ENCODE measurements around the gene RNF130.
A peak's percentile ranks its signal among the peaks of the same experiment; 100 is the strongest.

Gene RNF130

DNA sequence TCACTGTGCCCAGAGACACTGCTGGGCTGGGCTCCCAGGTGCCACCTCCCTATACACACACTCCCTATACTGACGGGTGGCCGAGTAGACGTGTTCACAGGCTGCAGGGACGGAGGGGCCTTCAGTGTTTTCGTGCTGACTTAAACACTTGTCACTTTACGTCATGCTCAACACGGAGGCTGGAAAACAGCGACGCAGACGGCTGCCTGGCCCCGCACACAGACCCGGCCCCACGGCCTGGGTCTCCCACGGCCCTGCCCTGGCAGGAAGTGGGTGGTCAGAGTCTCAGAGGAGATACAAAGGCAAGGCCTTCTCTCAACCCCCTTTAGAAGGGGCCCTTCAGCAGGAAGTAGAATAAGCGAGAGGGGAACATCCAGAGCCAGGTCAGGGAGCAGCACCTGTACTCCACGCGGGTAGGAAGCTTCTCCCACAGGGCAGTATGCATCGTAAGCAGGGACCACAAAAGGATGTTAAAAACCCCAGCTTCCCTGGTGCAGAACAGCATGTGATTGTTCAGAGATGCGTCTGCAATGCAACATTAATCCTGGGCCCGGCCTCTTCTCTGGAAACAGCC lies 152.0 kb downstream of the RNF130 start:
- DNase-seq (ENCODE audit: low read depth in 2 of 3, low spot score in 2 of 3), result no peak

GRCh38 chr5:179918742-179919486 lies 152.6 kb downstream of the RNF130 start:
- DNase-seq (ENCODE audit: low read depth in 2 of 3, low spot score in 2 of 3), result no peak

- no peak for DNase-seq (ENCODE audit: low read depth in 2 of 3, low spot score in 2 of 3)
Measured at GRCh38 chr5:179916523-179916922, 155.0 kb downstream of the RNF130 start.

- no peak for DNase-seq (ENCODE audit: low read depth in 2 of 3, low spot score in 2 of 3)
Measured at GRCh38 chr5:179915406-179915935, 156.1 kb downstream of the RNF130 start.

DNA sequence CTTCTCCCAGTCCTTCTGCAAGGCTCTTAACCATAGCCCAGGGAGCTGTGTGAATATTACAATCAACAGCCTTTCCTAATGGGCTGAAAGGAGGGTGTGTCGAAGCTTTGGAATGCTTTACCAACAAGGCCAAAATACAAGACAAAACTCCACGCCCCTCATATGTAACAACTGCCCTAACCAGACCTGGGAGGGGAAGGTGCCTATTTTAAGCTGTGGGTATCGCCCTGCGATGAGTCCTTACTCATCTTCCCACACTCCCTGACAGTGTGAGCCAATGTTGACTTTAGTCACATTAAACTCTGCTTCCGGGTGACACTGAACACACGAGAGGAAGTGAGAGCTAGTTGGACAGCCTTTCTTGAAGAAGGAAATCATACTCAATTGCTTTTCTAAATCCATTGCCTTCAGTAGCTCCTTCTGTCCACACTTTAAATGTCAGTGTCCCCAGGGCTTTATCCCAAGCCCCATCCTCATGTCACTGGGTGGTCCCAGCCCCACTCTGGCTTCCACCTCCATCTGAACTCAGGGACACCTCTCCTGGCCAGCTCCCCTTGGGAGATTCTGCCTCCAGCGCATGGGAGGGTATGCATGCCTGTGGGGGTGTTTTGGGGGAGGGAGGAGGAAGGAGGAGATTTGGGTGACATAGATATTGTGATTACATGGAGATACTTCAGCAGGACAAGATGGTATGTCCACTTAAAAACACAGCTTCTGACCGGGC lies 157.4 kb downstream of the RNF130 start:
- no peak for DNase-seq (ENCODE audit: low read depth in 2 of 3, low spot score in 2 of 3)

DNA sequence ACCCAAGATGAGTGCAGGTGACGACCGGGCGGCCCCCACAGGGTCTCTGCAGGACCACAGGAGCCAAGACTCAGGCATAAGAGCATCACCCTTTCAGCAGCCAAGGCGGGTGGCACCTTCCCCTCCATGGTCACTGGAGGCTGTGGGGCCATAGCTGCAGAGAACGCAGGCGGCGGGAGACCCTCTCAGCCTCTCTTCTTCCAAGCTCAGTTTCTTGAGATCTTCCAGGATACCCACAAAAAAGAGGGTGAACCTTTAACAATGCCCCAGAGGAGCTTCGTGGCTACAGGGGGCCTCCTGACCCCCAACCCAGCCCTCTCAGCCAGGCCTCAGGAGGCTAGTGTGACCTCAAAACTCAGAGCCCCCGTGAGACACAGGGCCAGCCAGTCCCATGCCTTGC lies 158.1 kb downstream of the RNF130 start:
- no peak for DNase-seq (ENCODE audit: low read depth in 2 of 3, low spot score in 2 of 3)

GRCh38 chr5:179912951-179913350 lies 158.6 kb downstream of the RNF130 start:
- DNase-seq (ENCODE audit: low read depth in 2 of 3, low spot score in 2 of 3), result no peak

DNA sequence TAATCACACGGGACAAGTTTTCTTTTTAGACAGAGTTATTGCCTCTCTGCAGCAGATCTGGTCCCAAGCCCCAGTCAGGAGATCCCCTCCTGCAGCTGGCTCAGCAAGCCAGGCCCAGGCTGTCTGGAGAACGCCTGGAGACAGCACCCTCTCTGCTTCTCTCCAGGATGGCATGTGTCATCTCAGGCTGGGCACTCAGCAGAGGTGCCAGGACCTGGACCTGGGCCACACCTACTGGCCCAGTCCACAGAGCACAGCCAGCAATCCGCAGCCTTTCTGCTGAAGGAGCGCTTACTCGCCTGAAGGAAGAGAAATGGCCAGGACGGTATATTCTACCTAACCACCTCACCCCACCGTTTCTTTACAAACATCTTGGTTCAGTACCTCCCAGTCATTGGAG lies 159.2 kb downstream of the RNF130 start:
- no peak for DNase-seq (ENCODE audit: low read depth in 2 of 3, low spot score in 2 of 3)

- no peak for DNase-seq (ENCODE audit: low read depth in 2 of 3, low spot score in 2 of 3)
Measured at GRCh38 chr5:179909224-179909623, 162.3 kb downstream of the RNF130 start.

DNA sequence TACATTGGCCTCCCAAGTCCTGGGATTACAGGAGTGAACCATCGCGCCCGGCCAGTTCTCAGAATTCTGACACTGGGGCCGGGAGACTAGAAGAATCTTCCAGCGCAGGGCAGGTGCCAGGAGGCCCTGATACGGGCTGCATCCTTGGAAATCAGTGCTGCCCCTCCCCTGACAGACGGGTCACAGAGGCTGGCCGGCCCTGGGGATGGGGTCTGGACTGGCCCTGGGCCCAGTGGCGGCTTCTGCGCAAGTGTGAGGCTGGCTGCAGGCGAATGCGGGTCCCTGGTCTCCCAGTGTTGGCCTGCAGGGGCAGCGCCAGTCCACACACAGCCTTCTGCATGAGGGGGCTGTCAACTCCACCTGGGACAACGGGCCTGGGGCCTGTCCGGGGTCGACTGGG lies 163.0 kb downstream of the RNF130 start:
- no peak for DNase-seq (ENCODE audit: low read depth in 2 of 3, low spot score in 2 of 3)

DNA sequence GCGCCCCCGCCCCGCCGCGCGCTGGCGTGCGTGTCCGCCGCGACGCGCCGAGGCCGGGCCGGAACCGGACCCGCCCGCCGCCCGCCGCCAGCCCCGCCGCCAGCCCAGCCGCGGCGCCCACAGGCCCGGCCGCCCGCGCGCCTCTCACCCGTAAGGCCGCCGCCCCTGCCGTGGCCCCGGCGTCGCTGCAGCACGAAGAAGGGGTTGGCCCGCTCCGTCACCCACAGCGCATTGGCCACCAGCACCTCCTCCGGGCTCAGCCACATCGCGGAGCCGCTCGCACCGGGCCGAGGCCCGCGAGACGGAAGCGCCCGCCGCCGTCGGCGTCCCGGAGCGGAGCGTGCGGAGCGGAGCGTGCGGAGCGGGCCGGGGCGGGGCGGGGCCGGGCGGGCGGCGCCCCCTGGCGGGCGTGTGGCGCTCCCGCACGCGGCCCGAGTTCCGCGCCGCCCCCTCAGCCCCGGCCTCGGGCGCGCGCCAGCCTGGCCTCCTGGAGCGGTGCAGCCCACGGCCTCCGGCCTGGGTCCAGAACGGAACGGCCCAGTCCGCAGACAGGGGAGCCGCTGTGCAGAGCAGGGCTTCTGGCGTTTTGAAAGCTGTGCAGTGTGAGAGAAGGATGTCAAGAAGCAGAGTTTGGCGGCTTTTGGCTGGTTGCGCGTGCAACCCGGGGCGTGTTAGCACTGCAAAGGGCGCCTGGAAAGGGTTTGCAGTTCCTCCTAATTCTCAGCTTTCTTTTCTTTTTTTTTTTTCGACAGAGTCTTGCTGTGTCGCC lies 163.8 kb downstream of the RNF130 start, which contains the start of gene TBC1D9B:
TBC1D9B (minus strand) TSS at position 342 of the 769 bp plus-strand sequence; CDS start at position 266, 76 bp downstream.
- peak; percentile 35 to 40 (median 39) for DNase-seq (ENCODE audit: low read depth in 2 of 3, low spot score in 2 of 3)

- peak in 1 of 3 experiments; percentile 23 for DNase-seq (ENCODE audit: low read depth in 2 of 3, low spot score in 2 of 3)
Measured at GRCh38 chr5:179906795-179907555, 164.6 kb downstream of the RNF130 start.

GRCh38 chr5:179906294-179906794 lies 165.2 kb downstream of the RNF130 start:
- no peak for DNase-seq (ENCODE audit: low read depth in 2 of 3, low spot score in 2 of 3)

DNA sequence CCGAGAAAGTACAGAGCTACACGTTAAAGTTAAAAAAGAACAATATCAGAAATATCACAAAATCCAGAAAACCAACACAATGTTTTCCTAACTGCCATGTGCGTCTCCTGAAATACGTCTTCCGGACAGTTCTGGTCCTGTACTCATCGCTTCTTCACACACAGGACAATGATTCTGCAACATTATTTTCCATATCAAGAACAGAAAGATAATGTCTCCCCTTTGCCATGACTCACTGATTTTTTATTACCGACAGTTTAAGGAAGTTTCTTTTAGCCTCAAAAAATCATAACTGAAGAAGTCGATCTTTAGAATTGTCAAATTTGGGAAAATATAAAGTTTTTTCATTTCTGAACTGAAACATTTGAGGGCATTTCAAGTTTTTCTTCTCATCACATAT lies 166.4 kb downstream of the RNF130 start:
- no peak for DNase-seq (ENCODE audit: low read depth in 2 of 3, low spot score in 2 of 3)

All from activated CD8-positive, alpha-beta memory T cell treated with anti-CD3 and anti-CD28 coated beads for 48 hours (primary cell).